Activated T-cell treated with anti-CD3 and anti-CD28 coated beads, Interleukin-2, amount 50 U/mL, for 4 hours (primary cell): Measurements from ENCODE around the gene SMARCA2. TPM values are rescaled to one million over a fixed set of nuclear protein-coding genes. Genes with fewer than 3 reads are reported as not detected.

ENCODE experiments used
- ATAC-seq, 2 donors: fragments of 200-7000 bp; cut with Tn5 transposase; one replicate each; pipeline ENCODE4 v1.10.0; 2021
- DNase-seq: peaks from one replicate; pipeline ENCODE4 v3.0.0-alpha.2; 2020
- H3K27me3 Mint-ChIP-seq: one replicate; pipeline ENCODE4 v1.8.0; 2021; ENCODE audit warnings: low read depth, mixed read lengths
- H3K36me3 Mint-ChIP-seq: one replicate; pipeline ENCODE4 v1.8.0; 2022; ENCODE audit warnings: mixed read lengths; ENCODE audit not compliant: insufficient read depth
- H3K4me1 Mint-ChIP-seq: one replicate; pipeline ENCODE4 v1.8.0; 2021; ENCODE audit warnings: low read depth, mixed read lengths
- H3K4me3 Mint-ChIP-seq: one replicate; pipeline ENCODE4 v1.8.0; 2021; ENCODE audit warnings: mild to moderate bottlenecking, moderate library complexity, mixed read lengths
- H3K9me3 Mint-ChIP-seq: one replicate; pipeline ENCODE4 v1.8.0; 2021; ENCODE audit warnings: mixed read lengths
- total RNA-seq, 3 donors: library from RNA; stranded (reverse); gene quantifications; one replicate each; pipeline ENCODE4 v1.2.1, GENCODE V29; 2021

The SMARCA2 gene
- total RNA-seq, 3 donors from 2014 or later: 65.4 to 120 (median 93.5) TPM

- Mint-ChIP-seq H3K4me1 (peaks cover 58% of the 10 kb centered on the region), H3K4me3 (no peak overlapping the region), H3K36me3 (peaks cover 31% of the 10 kb centered on the region), H3K27me3 (no peaks in the 10 kb centered on the region), H3K9me3 (no peaks in the 10 kb centered on the region)
- DNase-seq (no peak), ATAC-seq (no peak)
Measured at GRCh38 chr9:2161661-2162060, 146.5 kb downstream of the SMARCA2 start.

DNA sequence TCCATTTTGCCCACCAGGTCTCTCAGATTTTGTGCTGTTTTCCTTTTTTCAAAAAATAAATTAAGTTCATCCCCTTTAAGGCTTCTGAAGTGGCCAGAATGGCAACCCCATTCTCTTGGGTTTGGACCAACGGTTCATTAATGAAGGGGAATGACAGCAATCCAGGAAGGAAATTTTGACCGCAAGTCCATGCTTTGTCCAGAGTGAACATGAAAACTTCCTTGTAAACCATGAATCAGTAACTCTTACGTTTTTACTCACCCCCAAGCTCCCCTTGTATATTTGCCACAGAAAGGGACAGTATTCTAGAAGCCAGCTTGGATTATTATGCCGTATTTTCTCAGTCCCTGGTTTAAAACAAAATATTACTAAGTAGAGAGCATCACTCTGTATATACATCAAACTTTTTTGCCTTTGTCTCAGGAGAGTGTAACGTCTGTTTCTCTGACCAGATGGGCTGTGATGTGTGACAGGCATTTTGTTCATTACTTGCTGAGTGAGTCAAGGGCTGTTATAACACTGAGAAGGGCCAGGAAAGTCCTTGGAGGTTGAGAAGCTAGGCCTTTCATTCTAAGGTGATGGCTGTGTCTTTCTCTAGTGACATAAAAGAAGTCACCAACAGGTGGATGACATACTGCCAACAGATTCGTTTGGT lies 148.2 kb downstream of the SMARCA2 start:
- ATAC-seq: no peak
- H3K27me3 Mint-ChIP-seq: no peaks in the 10 kb centered on the region
- no peaks in the 10 kb centered on the region for H3K9me3 Mint-ChIP-seq
- peaks cover 36% of the 10 kb centered on the region for H3K36me3 Mint-ChIP-seq
- no peak overlapping the region for H3K4me3 Mint-ChIP-seq
- no peak for DNase-seq
- peaks cover 43% of the 10 kb centered on the region for H3K4me1 Mint-ChIP-seq

GRCh38 chr9:2164268-2164667 lies 149.1 kb downstream of the SMARCA2 start:
- peaks cover 40% of the 10 kb centered on the region for H3K36me3 Mint-ChIP-seq
- H3K4me1 Mint-ChIP-seq: peaks cover 37% of the 10 kb centered on the region
- H3K4me3 Mint-ChIP-seq: no peak overlapping the region
- DNase-seq: no peak
- no peaks in the 10 kb centered on the region for H3K9me3 Mint-ChIP-seq
- no peak for ATAC-seq
- H3K27me3 Mint-ChIP-seq: no peaks in the 10 kb centered on the region

DNA sequence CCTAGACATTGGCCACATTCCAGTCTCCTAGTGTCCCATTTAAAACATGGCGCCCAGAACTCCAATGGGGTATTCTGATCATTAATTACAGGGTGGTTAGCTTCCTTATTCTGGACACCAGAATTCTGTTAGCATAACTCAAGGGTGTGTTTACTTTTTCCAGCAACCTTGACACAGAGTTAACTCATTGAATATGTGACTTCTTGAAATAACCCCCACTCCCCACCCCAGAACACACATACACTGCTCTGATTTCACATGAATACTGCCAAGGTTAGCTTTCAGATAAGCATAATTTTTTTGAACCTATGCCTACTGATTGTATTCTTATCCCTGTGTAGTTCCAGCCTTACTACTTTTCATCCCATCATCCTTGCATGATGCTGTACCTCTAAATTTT lies 151.1 kb downstream of the SMARCA2 start:
- no peaks in the 10 kb centered on the region for H3K9me3 Mint-ChIP-seq
- peaks cover 26% of the 10 kb centered on the region for H3K4me1 Mint-ChIP-seq
- no peak for ATAC-seq
- H3K27me3 Mint-ChIP-seq: no peaks in the 10 kb centered on the region
- DNase-seq: no peak
- H3K4me3 Mint-ChIP-seq: no peak overlapping the region
- H3K36me3 Mint-ChIP-seq: peaks cover 51% of the 10 kb centered on the region

DNA sequence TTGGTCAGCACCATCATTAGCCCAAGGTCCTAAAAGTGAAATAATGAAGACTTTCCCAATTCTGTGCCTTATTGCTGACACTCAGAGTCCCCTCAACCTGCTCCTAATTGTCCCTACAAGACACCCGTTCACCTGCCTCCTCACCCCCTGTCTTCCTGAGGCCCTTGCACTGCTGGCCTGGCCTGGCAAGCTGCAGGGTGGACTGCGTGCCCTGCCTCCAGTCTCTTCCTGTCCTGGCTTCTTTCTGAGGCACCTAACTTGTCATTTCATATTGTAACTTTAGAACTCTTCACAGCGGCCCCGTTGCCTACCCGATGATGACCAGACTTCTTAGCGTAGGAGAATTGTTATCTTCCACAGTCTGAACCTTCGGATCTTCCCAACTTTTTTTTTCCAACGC lies 153.9 kb downstream of the SMARCA2 start:
- DNase-seq (no peak), ATAC-seq (no peak)
- no peak overlapping the region for H3K4me3 Mint-ChIP-seq
- H3K4me1 Mint-ChIP-seq: peaks cover 16% of the 10 kb centered on the region
- peaks cover 61% of the 10 kb centered on the region for H3K36me3 Mint-ChIP-seq
- no peaks in the 10 kb centered on the region for H3K27me3 Mint-ChIP-seq
- H3K9me3 Mint-ChIP-seq: no peaks in the 10 kb centered on the region

DNA sequence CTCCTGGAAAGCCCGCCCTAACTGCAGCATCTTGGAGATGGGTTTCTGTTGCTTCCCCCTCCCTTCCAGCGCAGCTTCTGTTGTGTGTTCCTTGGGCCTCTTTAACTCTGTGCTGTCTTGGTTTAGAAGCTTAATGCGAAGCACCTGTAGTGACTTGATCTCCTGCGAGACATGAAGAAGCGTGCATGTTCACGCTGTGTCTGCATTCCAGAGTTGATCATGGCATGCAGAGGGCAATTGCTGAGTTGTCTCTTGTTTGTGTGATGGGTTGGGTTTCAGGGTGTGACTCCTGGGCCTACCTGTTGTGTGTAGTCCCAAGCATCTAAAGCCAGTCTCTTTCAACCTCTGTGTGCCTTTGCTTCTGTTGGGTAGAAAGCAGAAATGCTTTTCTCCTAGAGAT lies 155.6 kb downstream of the SMARCA2 start:
- DNase-seq: no peak
- no peak for ATAC-seq
- Mint-ChIP-seq H3K4me3 (no peak overlapping the region), H3K4me1 (peaks cover 7% of the 10 kb centered on the region), H3K9me3 (no peaks in the 10 kb centered on the region), H3K36me3 (peaks cover 51% of the 10 kb centered on the region), H3K27me3 (no peaks in the 10 kb centered on the region)

- Mint-ChIP-seq H3K4me1 (peaks cover 4% of the 10 kb centered on the region), H3K27me3 (no peaks in the 10 kb centered on the region), H3K36me3 (peaks cover 40% of the 10 kb centered on the region), H3K9me3 (no peaks in the 10 kb centered on the region), H3K4me3 (no peak overlapping the region)
- DNase-seq: no peak
- ATAC-seq: no peak
Measured at GRCh38 chr9:2173170-2173569, 158.0 kb downstream of the SMARCA2 start.

DNA sequence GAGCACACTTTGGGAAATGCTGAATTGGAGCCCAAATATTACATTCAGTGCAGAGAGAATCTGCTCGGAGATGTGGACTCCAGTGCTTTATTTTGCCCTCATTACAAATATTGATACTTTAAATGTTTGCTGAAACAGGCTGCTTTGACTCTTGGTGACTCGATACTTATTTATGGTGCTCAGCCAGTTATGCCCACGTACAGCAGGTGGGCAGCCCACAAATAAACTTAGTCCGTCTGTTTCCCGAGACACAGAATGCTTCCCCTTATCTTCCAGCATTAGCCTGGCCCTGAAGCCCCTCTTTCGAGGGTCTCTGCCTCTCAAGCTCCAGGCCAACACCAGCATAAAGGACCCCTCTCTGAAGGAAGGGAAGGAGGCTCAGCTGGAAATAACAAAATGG lies 158.7 kb downstream of the SMARCA2 start:
- Mint-ChIP-seq H3K9me3 (no peaks in the 10 kb centered on the region), H3K27me3 (no peaks in the 10 kb centered on the region), H3K4me3 (no peak overlapping the region), H3K36me3 (peaks cover 38% of the 10 kb centered on the region), H3K4me1 (peaks cover 4% of the 10 kb centered on the region)
- no peak for ATAC-seq
- no peak for DNase-seq

GRCh38 chr9:2174306-2174705 lies 159.2 kb downstream of the SMARCA2 start:
- no peak overlapping the region for H3K4me3 Mint-ChIP-seq
- H3K36me3 Mint-ChIP-seq: peaks cover 36% of the 10 kb centered on the region
- no peaks in the 10 kb centered on the region for H3K27me3 Mint-ChIP-seq
- no peaks in the 10 kb centered on the region for H3K9me3 Mint-ChIP-seq
- peaks cover 4% of the 10 kb centered on the region for H3K4me1 Mint-ChIP-seq
- DNase-seq: no peak
- no peak for ATAC-seq

GRCh38 chr9:2174911-2175310 lies 159.8 kb downstream of the SMARCA2 start:
- DNase-seq (no peak), ATAC-seq (no peak)
- no peaks in the 10 kb centered on the region for H3K9me3 Mint-ChIP-seq
- peaks cover 35% of the 10 kb centered on the region for H3K36me3 Mint-ChIP-seq
- H3K4me1 Mint-ChIP-seq: peaks cover 4% of the 10 kb centered on the region
- no peak overlapping the region for H3K4me3 Mint-ChIP-seq
- H3K27me3 Mint-ChIP-seq: no peaks in the 10 kb centered on the region

DNA sequence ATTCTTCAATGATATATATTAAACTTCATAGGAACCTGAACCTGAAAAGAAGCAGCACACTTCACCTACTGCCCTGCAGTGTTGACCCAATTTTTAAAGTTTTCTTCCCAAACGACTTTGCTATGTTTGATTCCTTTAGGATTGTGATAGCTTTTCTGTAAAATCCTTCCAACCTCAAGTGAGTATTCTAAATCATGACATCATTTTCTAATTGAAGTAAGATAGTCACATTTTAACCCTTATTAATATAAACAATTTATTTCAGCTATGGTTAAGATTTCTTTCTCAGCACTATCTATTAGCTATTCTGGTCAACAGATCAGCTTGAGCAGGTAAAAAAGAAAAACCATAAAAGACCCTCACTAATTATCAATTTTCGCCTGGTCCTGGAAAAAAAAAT lies 162.0 kb downstream of the SMARCA2 start:
- Mint-ChIP-seq H3K4me1 (peaks cover 4% of the 10 kb centered on the region), H3K9me3 (no peaks in the 10 kb centered on the region), H3K27me3 (no peaks in the 10 kb centered on the region), H3K4me3 (no peak overlapping the region), H3K36me3 (peaks cover 20% of the 10 kb centered on the region)
- ATAC-seq (no peak), DNase-seq (no peak)

DNA sequence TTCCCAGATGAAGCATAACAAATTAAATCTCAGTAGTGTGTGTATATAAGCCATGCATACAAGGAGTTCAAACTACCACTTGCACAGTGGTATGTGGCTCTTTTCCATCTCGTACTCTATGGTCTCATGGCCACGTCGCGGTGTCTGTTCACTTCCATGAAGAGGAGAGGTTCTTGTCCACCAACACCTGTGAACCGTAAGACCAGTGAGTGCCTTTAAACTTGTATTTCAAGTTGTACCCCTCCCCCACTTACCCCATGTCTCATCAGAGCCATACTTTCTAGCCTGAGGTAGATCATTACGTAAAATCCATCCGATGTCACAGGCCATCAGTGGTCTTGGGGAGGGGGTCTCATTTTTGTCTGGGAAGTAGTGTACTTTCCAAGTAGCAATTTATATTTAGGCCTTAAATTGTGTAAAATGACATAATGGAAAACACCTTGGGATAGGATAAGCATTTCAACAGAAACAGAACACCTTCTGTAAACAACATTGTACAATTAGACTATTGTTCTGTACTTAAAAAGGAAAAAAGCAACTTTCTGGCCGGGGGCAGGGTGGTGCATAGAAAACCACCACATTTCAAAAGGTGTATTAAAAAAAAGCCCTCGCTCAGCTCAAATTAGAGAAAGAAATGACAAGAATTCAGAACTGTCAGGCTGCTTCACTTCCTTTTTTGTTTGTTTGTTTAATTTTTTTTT lies 163.0 kb downstream of the SMARCA2 start:
- Mint-ChIP-seq H3K36me3 (peaks cover 10% of the 10 kb centered on the region), H3K27me3 (no peaks in the 10 kb centered on the region), H3K4me3 (no peak overlapping the region), H3K4me1 (peaks cover 2% of the 10 kb centered on the region), H3K9me3 (no peaks in the 10 kb centered on the region)
- ATAC-seq (no peak), DNase-seq (no peak)

GRCh38 chr9:2179567-2179966 lies 164.4 kb downstream of the SMARCA2 start:
- H3K9me3 Mint-ChIP-seq: no peaks in the 10 kb centered on the region
- no peak for ATAC-seq
- peaks cover 12% of the 10 kb centered on the region for H3K36me3 Mint-ChIP-seq

GRCh38 chr9:2180154-2180553 lies 165.0 kb downstream of the SMARCA2 start:
- Mint-ChIP-seq H3K9me3 (no peaks in the 10 kb centered on the region), H3K4me1 (peaks cover 2% of the 10 kb centered on the region), H3K36me3 (peaks cover 16% of the 10 kb centered on the region), H3K4me3 (no peak overlapping the region), H3K27me3 (no peaks in the 10 kb centered on the region)
- no peak for ATAC-seq
- DNase-seq: no peak

More at GRCh38 chr9:2179567-2179966, 164.4 kb downstream of the SMARCA2 start:
- Mint-ChIP-seq H3K4me3 (no peak overlapping the region), H3K27me3 (no peaks in the 10 kb centered on the region), H3K4me1 (peaks cover 2% of the 10 kb centered on the region)
- no peak for DNase-seq

DNA sequence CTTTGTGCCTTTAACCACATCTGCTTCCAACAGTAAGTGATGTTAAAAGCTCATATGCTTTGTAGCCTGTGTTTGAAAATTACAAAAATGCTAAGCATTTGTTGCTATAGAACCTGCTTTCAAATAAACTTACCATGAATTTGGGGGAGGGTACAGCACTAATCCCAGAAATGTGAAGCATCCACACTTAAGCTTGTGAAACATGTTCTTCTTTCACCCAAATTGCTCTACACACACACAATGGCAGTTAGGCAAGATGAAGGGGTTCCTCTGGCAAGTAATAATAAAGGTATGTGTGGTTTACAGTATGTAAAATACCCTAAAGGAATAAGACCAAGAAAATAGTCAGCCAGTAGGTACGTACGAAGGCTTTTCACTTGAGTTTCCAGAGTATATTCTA lies 165.6 kb downstream of the SMARCA2 start:
- H3K9me3 Mint-ChIP-seq: no peaks in the 10 kb centered on the region
- ATAC-seq (no peak), DNase-seq (no peak)
- H3K4me3 Mint-ChIP-seq: no peak overlapping the region
- peaks cover 19% of the 10 kb centered on the region for H3K36me3 Mint-ChIP-seq
- no peaks in the 10 kb centered on the region for H3K4me1 Mint-ChIP-seq
- H3K27me3 Mint-ChIP-seq: no peaks in the 10 kb centered on the region
